PC-3 (cell line): Measurements from ENCODE around the gene PGM2L1.

Experiments
- EZH2 ChIP-seq: fragments of 300-600 bp; sonication (generic); IDR thresholded peaks from one replicate; pipeline ENCODE4 v1.6.1; 2017; ENCODE audit warnings: antibody characterized with exemption, mild to moderate bottlenecking, low read length; ENCODE audit not compliant: unreplicated experiment
- TF ChIP-seq, protein P1 (sequence below): fragments of 300-600 bp; sonication (generic); conservative IDR thresholded peaks from 2 replicates; pipeline ENCODE4 v1.5.1; 2017; ENCODE audit warnings: antibody characterized with exemption, low read depth, mild to moderate bottlenecking, low read length

DNA sequence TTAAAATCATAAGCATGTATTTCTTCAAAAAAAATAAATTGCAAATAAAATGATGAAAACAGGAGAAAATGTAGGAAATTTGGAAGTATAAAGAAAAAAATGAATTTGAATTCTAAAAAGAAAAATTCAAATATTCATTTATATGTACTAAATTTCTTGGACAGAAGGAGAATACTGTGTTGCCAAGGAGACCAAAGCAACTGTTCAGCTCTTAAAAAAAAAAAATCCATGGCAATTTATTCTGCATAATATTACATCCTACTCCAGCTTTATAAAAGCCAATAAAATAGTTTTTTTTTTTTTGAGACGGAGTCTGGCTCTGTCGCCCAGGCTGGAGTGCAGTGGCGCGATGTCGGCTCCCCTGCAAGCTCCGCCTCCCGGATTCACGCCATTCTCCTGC is 6.0 kb downstream of the PGM2L1 start:
- TF ChIP-seq, protein P1, sequence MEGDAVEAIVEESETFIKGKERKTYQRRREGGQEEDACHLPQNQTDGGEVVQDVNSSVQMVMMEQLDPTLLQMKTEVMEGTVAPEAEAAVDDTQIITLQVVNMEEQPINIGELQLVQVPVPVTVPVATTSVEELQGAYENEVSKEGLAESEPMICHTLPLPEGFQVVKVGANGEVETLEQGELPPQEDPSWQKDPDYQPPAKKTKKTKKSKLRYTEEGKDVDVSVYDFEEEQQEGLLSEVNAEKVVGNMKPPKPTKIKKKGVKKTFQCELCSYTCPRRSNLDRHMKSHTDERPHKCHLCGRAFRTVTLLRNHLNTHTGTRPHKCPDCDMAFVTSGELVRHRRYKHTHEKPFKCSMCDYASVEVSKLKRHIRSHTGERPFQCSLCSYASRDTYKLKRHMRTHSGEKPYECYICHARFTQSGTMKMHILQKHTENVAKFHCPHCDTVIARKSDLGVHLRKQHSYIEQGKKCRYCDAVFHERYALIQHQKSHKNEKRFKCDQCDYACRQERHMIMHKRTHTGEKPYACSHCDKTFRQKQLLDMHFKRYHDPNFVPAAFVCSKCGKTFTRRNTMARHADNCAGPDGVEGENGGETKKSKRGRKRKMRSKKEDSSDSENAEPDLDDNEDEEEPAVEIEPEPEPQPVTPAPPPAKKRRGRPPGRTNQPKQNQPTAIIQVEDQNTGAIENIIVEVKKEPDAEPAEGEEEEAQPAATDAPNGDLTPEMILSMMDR, result no peak
- TF ChIP-seq EZH2, result no peak
